ENCODE results near the gene CEP170. TPM values are rescaled to one million over a fixed set of nuclear protein-coding genes. Genes with fewer than 3 reads are reported as not detected.

CEP170 gene
- total RNA-seq, 4 donors from 2014 or later: 41.6 to 81.5 (median 56.1) TPM

DNA sequence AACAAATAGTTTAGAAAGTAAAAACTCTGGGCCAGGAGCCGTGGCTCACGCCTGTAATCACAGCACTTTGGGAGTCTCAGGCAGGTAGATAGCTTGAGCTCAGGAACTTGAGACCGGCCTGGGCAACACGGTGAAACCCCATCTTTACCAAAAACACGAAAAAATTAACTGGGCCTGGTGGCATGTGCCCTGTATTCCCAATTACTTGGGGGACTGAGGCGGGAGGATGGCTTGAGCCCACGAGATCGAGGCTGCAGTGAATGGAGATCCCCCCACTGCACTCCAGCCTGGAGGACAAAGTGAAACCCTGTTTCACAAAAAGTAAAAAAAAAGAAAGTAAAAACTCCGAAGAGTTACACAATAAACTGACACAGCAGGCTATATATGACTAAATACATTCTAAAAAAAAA is 10.6 kb downstream of the CEP170 start:
- TF ChIP-seq, protein P1, sequence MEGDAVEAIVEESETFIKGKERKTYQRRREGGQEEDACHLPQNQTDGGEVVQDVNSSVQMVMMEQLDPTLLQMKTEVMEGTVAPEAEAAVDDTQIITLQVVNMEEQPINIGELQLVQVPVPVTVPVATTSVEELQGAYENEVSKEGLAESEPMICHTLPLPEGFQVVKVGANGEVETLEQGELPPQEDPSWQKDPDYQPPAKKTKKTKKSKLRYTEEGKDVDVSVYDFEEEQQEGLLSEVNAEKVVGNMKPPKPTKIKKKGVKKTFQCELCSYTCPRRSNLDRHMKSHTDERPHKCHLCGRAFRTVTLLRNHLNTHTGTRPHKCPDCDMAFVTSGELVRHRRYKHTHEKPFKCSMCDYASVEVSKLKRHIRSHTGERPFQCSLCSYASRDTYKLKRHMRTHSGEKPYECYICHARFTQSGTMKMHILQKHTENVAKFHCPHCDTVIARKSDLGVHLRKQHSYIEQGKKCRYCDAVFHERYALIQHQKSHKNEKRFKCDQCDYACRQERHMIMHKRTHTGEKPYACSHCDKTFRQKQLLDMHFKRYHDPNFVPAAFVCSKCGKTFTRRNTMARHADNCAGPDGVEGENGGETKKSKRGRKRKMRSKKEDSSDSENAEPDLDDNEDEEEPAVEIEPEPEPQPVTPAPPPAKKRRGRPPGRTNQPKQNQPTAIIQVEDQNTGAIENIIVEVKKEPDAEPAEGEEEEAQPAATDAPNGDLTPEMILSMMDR (IDR thresholded peaks at IDR 0.05): no peak
- ATAC-seq (ENCODE audit: low FRiP score): no peak
- DNase-seq (ENCODE audit: low spot score): no peak

DNA sequence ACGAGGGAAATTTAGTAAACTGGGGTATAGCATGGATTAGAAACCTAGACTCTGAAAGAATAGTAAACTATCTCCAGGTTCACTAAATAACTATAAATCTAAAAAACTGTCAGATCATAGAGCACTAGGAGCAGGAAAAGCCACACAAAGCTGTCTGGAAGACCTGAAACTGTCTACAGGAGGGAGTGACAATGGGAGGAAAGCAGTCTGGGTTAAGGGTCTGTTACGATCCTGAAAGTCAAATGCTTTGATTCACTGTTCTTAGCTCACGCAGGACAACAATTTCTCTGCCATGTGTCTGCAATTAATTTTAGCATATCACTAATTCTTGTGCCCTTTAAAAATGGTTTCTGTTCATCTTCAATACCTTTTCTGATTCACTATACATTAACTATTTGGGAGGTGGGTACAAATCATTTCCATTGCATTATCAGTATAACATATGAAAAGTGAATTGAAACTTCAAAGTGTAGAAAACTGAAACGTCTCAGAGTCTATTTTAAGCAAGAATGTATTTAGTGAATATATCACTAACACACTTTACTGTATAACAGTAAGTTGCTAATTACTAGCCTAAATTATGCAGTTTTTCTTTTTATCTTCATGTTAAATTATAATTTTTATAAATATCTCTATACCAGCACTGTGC is 18.4 kb downstream of the CEP170 start:
- TF ChIP-seq, protein P1 (IDR thresholded peaks at IDR 0.05): no peak
- ATAC-seq (ENCODE audit: low FRiP score) (no peak), DNase-seq (ENCODE audit: low spot score) (no peak)

DNA sequence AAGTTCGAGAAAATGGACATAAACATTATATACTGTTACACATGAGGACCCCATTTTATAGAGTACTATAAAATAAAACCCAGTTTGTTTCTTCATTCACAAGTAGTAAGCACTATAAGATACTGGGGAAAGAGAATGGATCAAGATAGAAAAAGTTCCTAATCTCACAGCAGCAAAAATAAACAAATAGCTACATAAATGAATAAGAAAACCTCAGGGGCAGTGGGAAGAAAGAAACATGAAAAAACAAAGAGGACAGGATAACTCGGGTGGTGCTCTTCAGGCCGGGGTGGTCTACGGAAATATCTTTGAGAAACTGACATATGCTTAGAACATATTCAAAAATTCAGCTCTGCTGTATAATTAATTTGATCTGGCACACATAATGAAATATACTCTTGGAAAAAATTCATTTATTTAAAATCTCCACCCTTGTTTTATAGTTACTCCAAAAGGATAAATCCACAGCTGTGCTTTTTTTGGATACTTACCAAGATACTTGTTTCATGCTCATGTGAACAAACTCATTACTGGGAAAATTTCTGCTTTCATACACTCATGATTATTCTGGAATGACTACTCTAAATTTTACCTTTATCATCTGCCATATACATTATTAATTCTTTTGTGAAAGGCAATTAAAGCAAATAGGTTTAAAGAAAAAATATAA is 20.0 kb downstream of the CEP170 start:
- ATAC-seq (ENCODE audit: low FRiP score) (no peak), DNase-seq (ENCODE audit: low spot score) (no peak)
- TF ChIP-seq, protein P1 (IDR thresholded peaks at IDR 0.05): no peak

DNA sequence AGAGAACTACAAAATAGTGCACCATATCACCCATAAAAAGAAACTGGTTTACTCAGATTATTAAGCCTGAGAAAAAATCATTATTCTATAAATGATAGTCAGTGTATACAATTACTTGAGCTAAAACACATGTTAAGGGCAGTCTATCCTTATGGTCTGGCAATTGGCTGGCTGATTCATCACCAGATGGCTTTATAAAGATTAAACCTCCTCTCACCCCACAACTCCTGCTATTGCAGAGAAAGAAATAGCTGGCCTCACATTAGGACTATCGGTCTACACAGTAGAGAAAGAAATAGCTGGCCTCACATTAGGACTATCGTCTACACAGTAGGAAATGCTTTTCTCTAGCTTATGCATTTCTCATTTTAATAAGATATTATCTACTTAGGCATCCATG is 21.2 kb downstream of the CEP170 start:
- ATAC-seq (ENCODE audit: low FRiP score) (no peak), DNase-seq (ENCODE audit: low spot score) (no peak)
- TF ChIP-seq, protein P1 (IDR thresholded peaks at IDR 0.05): no peak

DNA sequence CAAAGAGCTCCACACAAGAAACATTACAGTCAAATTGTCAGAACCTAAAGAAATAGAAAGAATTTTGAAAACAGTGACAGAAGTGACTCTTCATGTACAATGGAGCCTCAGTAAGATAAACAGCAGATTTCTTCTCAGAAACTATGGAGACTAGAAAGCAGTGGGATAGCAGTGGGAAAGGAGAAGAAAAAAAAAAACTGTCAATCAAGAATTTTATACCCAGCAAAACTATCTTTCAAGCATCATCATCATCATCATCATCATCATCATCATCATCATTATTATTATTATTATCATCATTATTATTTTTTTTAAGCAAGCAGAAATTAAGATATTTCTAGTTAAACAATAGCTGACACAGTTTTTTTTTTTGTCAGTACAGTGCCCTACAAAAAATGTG is 24.2 kb downstream of the CEP170 start:
- DNase-seq (ENCODE audit: low spot score) (no peak), ATAC-seq (ENCODE audit: low FRiP score) (no peak)
- TF ChIP-seq, protein P1 (IDR thresholded peaks at IDR 0.05): no peak

DNA sequence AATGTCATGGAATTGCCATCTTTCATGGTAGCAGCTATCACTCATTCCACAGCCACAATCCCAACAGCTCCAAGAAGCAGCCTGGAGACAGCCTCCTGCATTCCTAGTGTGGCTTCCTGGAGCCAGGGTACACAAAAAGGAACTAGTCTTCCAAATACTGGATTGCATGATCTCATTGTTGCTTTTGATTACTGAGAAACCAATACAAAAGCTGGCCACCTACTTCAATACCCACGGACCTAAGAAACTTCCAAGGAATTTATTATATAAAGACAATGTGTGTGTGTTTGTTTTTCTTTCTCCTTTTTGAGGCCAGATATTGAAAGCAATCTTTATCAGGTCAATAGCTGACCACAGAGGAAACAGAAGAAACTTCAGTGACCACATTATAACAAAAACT is 25.6 kb downstream of the CEP170 start:
- TF ChIP-seq, protein P1 (IDR thresholded peaks at IDR 0.05): no peak
- DNase-seq (ENCODE audit: low spot score) (no peak), ATAC-seq (ENCODE audit: low FRiP score) (no peak)

DNA sequence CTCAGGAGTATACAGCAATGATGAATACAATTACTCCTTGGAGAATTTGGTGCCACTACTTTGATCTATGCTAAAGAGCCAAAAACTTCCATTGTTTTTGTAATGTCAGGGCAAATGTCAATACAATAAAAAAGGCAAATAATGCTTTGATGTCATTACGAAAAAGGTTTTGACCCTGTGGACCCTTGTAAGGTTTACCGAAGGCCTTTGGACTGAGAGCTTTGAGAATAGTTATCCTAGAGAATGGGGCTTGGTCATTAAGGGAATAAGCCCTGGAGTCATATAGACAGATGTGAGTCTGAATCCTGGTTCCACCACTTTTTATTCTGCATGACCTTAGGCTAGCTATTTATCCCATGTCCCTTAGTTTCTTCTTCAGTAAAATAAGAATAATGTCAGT is 27.5 kb downstream of the CEP170 start:
- TF ChIP-seq, protein P1 (IDR thresholded peaks at IDR 0.05): no peak
- DNase-seq (ENCODE audit: low spot score) (no peak), ATAC-seq (ENCODE audit: low FRiP score) (no peak)
